A549 treated with Hydrocortisone at 1 μM for 4 hours (cell line): ENCODE measurements around the gene RBM25. TPM values are rescaled to one million over a fixed set of nuclear protein-coding genes. Genes with fewer than 3 reads are reported as not detected.

Experiments used
- total RNA-seq: library from RNA; stranded (reverse); fragments of 200-300 nt; extraction: Qiagen RNA extraction; gene quantifications from 5 replicates; pipeline ENCODE4 v1.2.3, GENCODE V29; 2022

RBM25 gene
- total RNA-seq: 47.3 to 67.2 TPM (median 52.7 TPM) in 5 replicates

DNA sequence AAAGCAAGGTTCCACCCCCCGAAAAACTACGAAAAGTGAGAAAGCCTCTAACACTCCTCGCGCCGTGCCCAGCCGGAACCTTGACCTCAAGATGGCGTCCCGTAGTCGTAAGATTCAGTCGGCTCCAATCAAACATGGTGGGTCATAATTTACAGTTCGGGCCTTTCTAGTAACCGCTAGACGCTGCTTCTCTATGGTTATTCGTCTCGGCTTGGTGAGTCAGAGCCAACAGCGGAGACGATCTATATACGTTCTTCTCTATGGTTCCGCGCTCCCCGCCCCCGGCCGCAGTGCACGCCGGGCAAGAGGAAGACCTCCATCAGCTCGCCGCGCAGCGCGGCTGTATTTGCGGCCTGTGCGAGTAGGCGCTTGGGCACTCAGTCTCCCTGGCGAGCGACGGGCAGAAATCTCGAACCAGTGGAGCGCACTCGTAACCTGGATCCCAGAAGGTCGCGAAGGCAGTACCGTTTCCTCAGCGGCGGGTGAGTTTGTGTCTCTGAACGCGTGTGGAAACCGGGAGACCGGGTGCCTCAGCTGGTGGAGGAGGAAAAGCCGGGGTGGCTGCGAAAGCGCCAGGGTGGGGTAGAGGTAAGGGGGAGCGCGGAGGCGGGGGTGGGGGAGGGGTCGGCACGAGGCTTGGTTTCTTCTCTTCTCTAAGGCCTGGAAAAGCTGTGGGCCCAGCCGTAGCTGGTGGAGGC lies at the start of gene RBM25:
Gene RBM25, plus strand, starts transcription at position 311 of the 698 bp plus-strand sequence. CDS start 13,108 bp downstream, outside the sequence.

DNA sequence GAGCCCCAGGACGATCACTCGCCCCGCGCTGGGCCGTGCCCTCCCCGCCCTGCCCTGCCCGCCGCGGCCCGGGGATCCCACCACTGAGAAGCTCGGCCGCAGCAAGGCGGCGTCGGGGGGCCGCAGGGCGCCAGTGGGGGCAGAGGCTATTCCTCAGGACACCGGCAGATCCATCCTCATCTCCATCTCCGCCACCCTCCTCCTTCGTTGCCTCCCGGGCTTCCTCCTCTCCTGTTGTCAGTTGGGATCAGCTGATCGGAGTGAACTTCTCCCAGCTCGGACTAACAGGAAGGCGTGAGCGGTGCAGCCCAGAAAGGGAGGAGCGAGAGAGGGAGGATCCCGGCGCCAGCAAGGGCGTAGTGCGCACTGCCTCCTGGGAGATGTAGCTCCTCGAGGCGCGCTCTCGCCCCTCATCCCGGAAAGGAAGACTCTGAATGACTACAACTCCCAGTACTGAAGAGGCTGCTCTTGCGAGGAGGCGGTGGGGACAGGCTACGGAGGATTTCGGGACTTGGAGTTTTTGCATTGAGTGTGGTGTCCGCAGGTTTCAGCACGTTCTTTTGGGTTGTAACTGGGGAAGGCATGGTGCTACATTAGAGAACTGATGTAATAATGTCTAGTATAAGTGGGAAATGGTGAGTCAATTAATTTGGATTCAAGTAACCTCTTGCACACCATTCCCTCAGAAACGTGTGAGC lies 31.3 kb upstream of the RBM25 start, which contains the start of gene ZFYVE1:
Gene ZFYVE1, minus strand, starts transcription at position 262 of the 698 bp plus-strand sequence. CDS start 2,598 bp downstream, outside the sequence.

DNA sequence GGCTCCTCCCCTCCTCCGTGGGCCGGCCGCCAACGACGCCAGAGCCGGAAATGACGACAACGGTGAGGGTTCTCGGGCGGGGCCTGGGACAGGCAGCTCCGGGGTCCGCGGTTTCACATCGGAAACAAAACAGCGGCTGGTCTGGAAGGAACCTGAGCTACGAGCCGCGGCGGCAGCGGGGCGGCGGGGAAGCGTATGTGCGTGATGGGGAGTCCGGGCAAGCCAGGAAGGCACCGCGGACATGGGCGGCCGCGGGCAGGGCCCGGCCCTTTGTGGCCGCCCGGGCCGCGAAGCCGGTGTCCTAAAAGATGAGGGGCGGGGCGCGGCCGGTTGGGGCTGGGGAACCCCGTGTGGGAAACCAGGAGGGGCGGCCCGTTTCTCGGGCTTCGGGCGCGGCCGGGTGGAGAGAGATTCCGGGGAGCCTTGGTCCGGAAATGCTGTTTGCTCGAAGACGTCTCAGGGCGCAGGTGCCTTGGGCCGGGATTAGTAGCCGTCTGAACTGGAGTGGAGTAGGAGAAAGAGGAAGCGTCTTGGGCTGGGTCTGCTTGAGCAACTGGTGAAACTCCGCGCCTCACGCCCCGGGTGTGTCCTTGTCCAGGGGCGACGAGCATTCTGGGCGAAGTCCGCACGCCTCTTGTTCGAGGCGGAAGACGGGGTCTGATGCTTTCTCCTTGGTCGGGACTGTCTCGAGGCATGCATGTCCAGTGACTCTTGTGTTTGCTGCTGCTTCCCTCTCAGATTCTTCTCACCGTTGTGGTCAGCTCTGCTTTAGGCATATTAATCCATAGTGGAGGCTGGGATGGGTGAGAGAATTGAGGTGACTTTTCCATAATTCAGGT lies 78.3 kb downstream of the RBM25 start, which contains the start of gene PSEN1:
Gene PSEN1, plus strand, starts transcription at position 121 of the 839 bp plus-strand sequence. CDS start 11,513 bp downstream, outside the sequence.

Other genes with a start within 250 kb of the RBM25 start
- 0.07 to 0.13 TPM (median 0.09 TPM) in 5 replicates for gene DPF3, start 164.4 kb upstream of the RBM25 start, total RNA-seq
- gene DCAF4, start 132.1 kb upstream of the RBM25 start, total RNA-seq: 25.4 to 32.5 TPM (median 27.2 TPM) in 5 replicates
- gene ZFYVE1, start 31.4 kb upstream of the RBM25 start, total RNA-seq: 9.6 to 11.2 TPM (median 9.6 TPM) in 5 replicates
- 58.5 to 82.0 TPM (median 63.7 TPM) in 5 replicates for gene PSEN1, start 78.0 kb downstream of the RBM25 start, total RNA-seq
- gene PAPLN, start 179.0 kb downstream of the RBM25 start, total RNA-seq: 4.4 to 5.6 TPM (median 5.3 TPM) in 5 replicates